GM12891 (cell line): ENCODE data around the gene STRADB.

ENCODE experiments used
- DNase-seq: peaks from one replicate; pipeline ENCODE4 v3.0.0; 2011; ENCODE audit warnings: low spot score; ENCODE audit not compliant: insufficient read length
- FAIRE-seq: peaks from 2 replicates; lab custom pipeline; 2011; peaks lifted over from hg19 to GRCh38; lab: Jason Lieb, UNC
- PAX5 ChIP-seq: IDR thresholded peaks from 2 replicates; pipeline ENCODE4 v1.6.1; 2011; ENCODE audit warnings: low read length, moderate library complexity, mild to moderate bottlenecking; ENCODE audit not compliant: insufficient read depth, severe bottlenecking
- POLR2A ChIP-seq: IDR thresholded peaks from 2 replicates; pipeline ENCODE4 v1.6.1; 2011; ENCODE audit warnings: low read depth, low read length, control low read depth
- POLR2AphosphoS5 ChIP-seq: IDR thresholded peaks from 2 replicates; pipeline ENCODE4 v1.6.1; 2011; ENCODE audit warnings: low read depth, low read length, control low read depth
- POU2F2 ChIP-seq: IDR thresholded peaks from 2 replicates; pipeline ENCODE4 v1.6.1; 2011; ENCODE audit warnings: low read depth, mild to moderate bottlenecking, control low read depth, low read length, moderate library complexity
- SPI1 ChIP-seq: IDR thresholded peaks from 2 replicates; pipeline ENCODE4 v1.6.1; 2011; ENCODE audit warnings: low read depth, low read length, control low read depth
- TAF1 ChIP-seq: IDR thresholded peaks from 2 replicates; pipeline ENCODE4 v1.6.1; 2011; ENCODE audit warnings: low read depth, low read length, control low read depth

The STRADB gene

GRCh38 chr2:201484805-201485204 is 33.3 kb downstream of the STRADB start:
- no peak for DNase-seq
- TF ChIP-seq POU2F2 (no peak), POLR2A (no peak), POLR2AphosphoS5 (no peak), SPI1 (no peak), TAF1 (no peak), PAX5 (no peak)
- no peak for FAIRE-seq

GRCh38 chr2:201490291-201490690 is 38.8 kb downstream of the STRADB start:
- no peak for TF ChIP-seq TAF1
- TF ChIP-seq PAX5 = no peak
- no peak for TF ChIP-seq POLR2A
- no peak for TF ChIP-seq POLR2AphosphoS5
- no peak for TF ChIP-seq POU2F2
- no peak for TF ChIP-seq SPI1
- no peak for FAIRE-seq
- no peak for DNase-seq

- DNase-seq = no peak
- no peak for FAIRE-seq
- TF ChIP-seq TAF1 (no peak), POLR2AphosphoS5 (no peak), POLR2A (no peak), POU2F2 (no peak)
Measured at GRCh38 chr2:201496785-201497184, 45.2 kb downstream of the STRADB start.

DNA sequence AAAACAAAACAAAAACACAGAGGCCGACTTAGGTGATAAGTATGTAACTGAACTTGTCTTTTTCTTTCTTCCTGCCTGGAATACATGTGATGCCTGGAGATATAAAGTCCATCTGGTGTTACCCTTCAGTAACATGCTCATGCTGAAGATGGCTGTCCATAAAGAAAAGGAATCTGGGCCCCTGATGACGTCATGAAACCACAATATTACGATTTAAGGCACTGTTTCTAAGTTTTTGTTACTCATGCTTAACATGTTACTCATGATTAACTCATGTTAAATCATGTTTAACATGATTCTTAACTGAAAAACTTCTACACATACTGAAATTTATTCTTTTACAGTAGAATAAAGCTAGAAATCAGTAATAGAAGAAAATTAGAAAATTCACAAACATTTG is 49.0 kb downstream of the STRADB start:
- FAIRE-seq (no peak), DNase-seq (no peak)
- TF ChIP-seq SPI1 = no peak
- TF ChIP-seq POLR2A = no peak
- TF ChIP-seq PAX5 = no peak
- no peak for TF ChIP-seq TAF1
- TF ChIP-seq POU2F2 = no peak
- no peak for TF ChIP-seq POLR2AphosphoS5

DNA sequence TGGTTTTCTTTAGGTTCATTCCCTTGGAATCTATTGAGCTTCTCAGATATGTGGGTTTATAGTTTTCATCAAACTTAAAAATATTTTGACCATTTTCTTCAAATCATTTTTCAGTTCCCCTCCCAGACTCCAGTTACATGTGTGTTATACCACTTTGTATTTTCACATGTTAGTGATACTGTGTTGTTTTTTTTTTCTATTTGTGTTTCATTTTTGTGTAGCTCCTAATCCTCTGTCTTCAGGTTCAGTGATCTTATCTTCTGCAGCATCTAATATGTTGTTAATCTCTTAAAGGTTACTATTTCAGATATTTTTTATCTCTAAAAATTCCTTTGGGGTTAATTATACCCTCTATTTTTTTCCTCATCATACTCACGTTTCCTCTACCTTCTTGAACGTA is 51.2 kb downstream of the STRADB start:
- FAIRE-seq (no peak), DNase-seq (no peak)
- no peak for TF ChIP-seq POU2F2
- no peak for TF ChIP-seq SPI1
- TF ChIP-seq TAF1 = no peak
- TF ChIP-seq POLR2A = no peak
- TF ChIP-seq POLR2AphosphoS5 = no peak
- no peak for TF ChIP-seq PAX5

GRCh38 chr2:201507725-201508124 is 56.2 kb downstream of the STRADB start:
- FAIRE-seq (no peak), DNase-seq (no peak)
- TF ChIP-seq PAX5 (no peak), POLR2A (no peak), TAF1 (no peak), SPI1 (no peak), POU2F2 (no peak), POLR2AphosphoS5 (no peak)

- FAIRE-seq = no peak
- no peak for TF ChIP-seq POLR2AphosphoS5
- TF ChIP-seq TAF1 = no peak
- TF ChIP-seq PAX5 = no peak
- TF ChIP-seq SPI1 = no peak
- TF ChIP-seq POLR2A = no peak
- no peak for TF ChIP-seq POU2F2
Measured at GRCh38 chr2:201513271-201513670, 61.7 kb downstream of the STRADB start.

DNA sequence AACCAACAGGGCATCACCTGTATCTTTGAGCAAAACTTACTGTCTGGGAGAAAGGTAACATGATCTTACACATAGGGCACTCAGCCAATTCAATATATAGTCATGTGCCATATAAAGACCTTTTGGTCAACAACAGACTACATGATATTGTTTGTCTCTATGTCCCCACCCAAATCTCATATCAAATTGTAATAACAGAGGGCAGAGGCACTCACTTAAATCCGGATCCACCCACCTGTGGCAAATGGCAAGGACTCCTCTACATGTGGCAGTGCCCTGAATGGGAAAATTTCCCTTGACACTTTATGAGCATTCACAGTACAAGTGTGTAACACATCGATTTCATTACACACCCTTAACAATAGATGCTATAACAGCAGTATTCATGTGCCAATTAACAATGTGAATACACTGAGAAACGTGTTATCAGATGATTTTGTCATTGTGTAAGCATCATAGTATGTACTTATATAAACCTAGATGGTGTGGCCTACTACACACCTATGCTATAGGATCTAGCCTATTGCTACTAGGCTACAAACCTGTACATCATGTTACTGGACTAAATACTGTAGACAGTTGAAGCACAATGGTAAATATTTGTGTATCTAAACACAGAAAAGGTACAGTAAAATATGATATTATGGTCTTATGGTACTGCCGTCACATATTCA is 64.2 kb downstream of the STRADB start:
- DNase-seq (no peak), FAIRE-seq (no peak)
- TF ChIP-seq POU2F2 (no peak), TAF1 (no peak), POLR2AphosphoS5 (no peak), POLR2A (no peak), SPI1 (no peak), PAX5 (no peak)

More at GRCh38 chr2:201513271-201513670, 61.7 kb downstream of the STRADB start:
- no peak for DNase-seq

DNA sequence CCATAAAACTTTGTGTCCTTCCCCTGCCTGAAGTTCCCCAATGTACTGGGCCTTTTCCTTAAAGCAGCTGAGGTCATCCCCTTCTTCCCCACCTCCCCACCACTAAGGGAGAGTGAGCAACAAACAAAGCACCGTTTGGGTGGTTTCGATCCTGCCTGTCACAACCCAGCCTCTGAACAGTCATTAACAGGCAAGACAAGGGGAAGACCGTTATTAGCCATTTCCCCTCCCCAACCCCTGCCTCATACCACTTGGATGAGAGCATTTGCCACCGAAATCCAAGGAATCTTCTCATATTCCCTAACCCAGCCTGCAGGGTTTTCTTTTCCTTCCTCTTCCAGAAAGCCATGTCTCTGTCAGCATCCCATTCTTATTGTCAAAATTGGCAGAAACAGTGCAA is 65.6 kb downstream of the STRADB start:
- no peak for FAIRE-seq
- DNase-seq = no peak
- no peak for TF ChIP-seq POLR2AphosphoS5
- TF ChIP-seq TAF1 = no peak
- no peak for TF ChIP-seq PAX5
- no peak for TF ChIP-seq SPI1
- no peak for TF ChIP-seq POU2F2
- TF ChIP-seq POLR2A = no peak

DNA sequence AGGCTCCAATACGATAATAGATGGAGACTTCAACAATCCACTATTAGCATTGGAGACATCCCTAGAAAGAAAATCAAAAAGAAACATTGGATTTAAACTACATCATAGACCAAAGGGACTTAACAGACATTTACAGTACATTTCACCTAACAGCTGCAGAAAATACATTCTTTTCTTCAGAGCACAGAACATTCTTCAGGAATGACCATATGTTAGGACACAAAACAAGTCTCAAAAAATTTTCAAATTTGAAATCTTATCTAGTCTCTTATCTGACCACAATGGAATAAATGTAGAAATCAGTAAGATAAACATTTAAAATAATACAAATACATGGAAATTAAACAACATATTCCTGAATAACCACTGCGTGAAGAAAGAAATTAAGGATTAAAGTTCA is 68.7 kb downstream of the STRADB start:
- TF ChIP-seq PAX5 = no peak
- no peak for TF ChIP-seq SPI1
- TF ChIP-seq TAF1 = no peak
- no peak for TF ChIP-seq POU2F2
- no peak for TF ChIP-seq POLR2AphosphoS5
- TF ChIP-seq POLR2A = no peak
- FAIRE-seq = no peak
- no peak for DNase-seq

GRCh38 chr2:201522965-201523364 is 71.4 kb downstream of the STRADB start:
- DNase-seq (no peak), FAIRE-seq (no peak)
- TF ChIP-seq TAF1 (no peak), POU2F2 (no peak), PAX5 (no peak)
